HCT116 (cell line): ENCODE measurements around the gene ANKZF1. TPM values are rescaled to one million over a fixed set of nuclear protein-coding genes. Genes with fewer than 3 reads are reported as not detected.

Experiments used
- ATAC-seq: fragments of 200-7000 bp; cut with Tn5 transposase; 2 replicates; pipeline ENCODE4 v1.9.1; 2020; ENCODE audit warnings: mild to moderate bottlenecking, moderate library complexity
- BruUV-seq: library from RNA; stranded (reverse); fragments of 400-500 nt; replicated peaks from 2 replicates; lab custom pipeline; 2021; lab: Mats Ljungman, UMichigan
- CTCF ChIA-PET: fragments of 300-600 bp; sonication (Branson Sonifier 250); formaldehyde crosslinking; loops from one replicate; lab custom pipeline; 2021; ENCODE audit warnings: antibody characterized with exemption; lab: Charles Lee
- POLR2A ChIA-PET: fragments of 300-600, 350-600 bp; sonication (Branson Sonifier 250); formaldehyde crosslinking; loops from one replicate; lab custom pipeline; 2021; ENCODE audit warnings: antibody characterized with exemption; lab: Charles Lee
- RAD21 ChIA-PET, 2 experiments: fragments of 300-600 bp; sonication (Branson Sonifier 250); formaldehyde crosslinking; loops; one replicate each; lab custom pipeline; 2023; ENCODE audit warnings: low total read pairs in 2 of 2; ENCODE audit not compliant: uncharacterized antibody in 2 of 2, unreplicated experiment in 2 of 2, low non-redundant PET in 1 of 2; lab: Charles Lee
- DNase-seq: peaks from one replicate; pipeline ENCODE4 v3.0.0-alpha.2; 2010; ENCODE audit warnings: low read depth, low spot score
- H2AFZ ChIP-seq: fragments of 200-600 bp; shearing (Covaris generic), sonication (generic); 2 replicates; pipeline ENCODE4 v1.6.1; 2017; ENCODE audit warnings: low read depth, mixed run types, mixed read lengths, antibody characterized with exemption, low read length; ENCODE audit not compliant: poor library complexity, severe bottlenecking
- H3K27ac ChIP-seq: 2 replicates; pipeline ENCODE4 v1.5.1; 2012; ENCODE audit warnings: low read depth, low read length
- H3K27me3 ChIP-seq: fragments of 200-600 bp; sonication (generic); 2 replicates; pipeline ENCODE4 v1.6.1; 2016; ENCODE audit warnings: mixed run types, low read length, mixed read lengths; ENCODE audit not compliant: insufficient read depth
- H3K36me3 ChIP-seq, 2 experiments: fragments of 200-500 bp in 1 of 2; fragments of 200-600 bp in 1 of 2; sonication (Bioruptor generic) in 1 of 2; sonication (generic) in 1 of 2; 2 replicates each; pipeline versions ENCODE4 v1.5.1 to v1.6.1; 2014 to 2016; ENCODE audit warnings: low read length in 2 of 2, inconsistent platforms in 1 of 2, mixed read lengths in 1 of 2, mixed run types in 1 of 2; ENCODE audit not compliant: insufficient read depth in 2 of 2, control insufficient read depth in 1 of 2
- H3K4me1 ChIP-seq, 2 experiments: fragments of 200-600 bp in 1 of 2; sonication (generic) in 1 of 2; 2 replicates each; pipeline versions ENCODE4 v1.5.1 to v1.6.1; 2012 to 2017; ENCODE audit warnings: low read length in 2 of 2, inconsistent platforms in 1 of 2, mild to moderate bottlenecking in 1 of 2, mixed read lengths in 1 of 2, mixed run types in 1 of 2, moderate library complexity in 1 of 2; ENCODE audit not compliant: insufficient read depth in 2 of 2, control insufficient read depth in 1 of 2
- H3K4me2 ChIP-seq: fragments of 200-600 bp; sonication (generic); 2 replicates; pipeline ENCODE4 v1.6.1; 2017; ENCODE audit warnings: mixed run types, low read length, mixed read lengths
- H3K4me3 ChIP-seq, 2 experiments: fragments of 200-600 bp in 1 of 2; sonication (generic) in 1 of 2; replicated peaks in 1 of 2; 2 replicates each; pipeline ENCODE4 v1.5.1; 2011 to 2016; ENCODE audit warnings: low read length in 2 of 2, control low read depth in 1 of 2, low read depth in 1 of 2, mild to moderate bottlenecking in 1 of 2, mixed read lengths in 1 of 2, mixed run types in 1 of 2
- H3K79me2 ChIP-seq: fragments of 200-600 bp; sonication (generic); 2 replicates; pipeline ENCODE4 v1.6.1; 2017; ENCODE audit warnings: mild to moderate bottlenecking, mixed run types, low read length, moderate library complexity, mixed read lengths; ENCODE audit not compliant: insufficient read depth
- H3K9ac ChIP-seq: fragments of 200-600 bp; sonication (generic); 2 replicates; pipeline ENCODE4 v1.6.1; 2016; ENCODE audit warnings: low read length, mixed read lengths
- H3K9me2 ChIP-seq: fragments of 200-600 bp; sonication (generic), shearing (Covaris generic); 2 replicates; pipeline ENCODE4 v1.6.1; 2017; ENCODE audit warnings: mixed run types, mild to moderate bottlenecking, moderate library complexity; ENCODE audit not compliant: insufficient read depth
- H3K9me3 ChIP-seq, 2 experiments: fragments of 200-500 bp in 1 of 2; fragments of 200-600 bp in 1 of 2; sonication (Bioruptor generic) in 1 of 2; sonication (generic) in 1 of 2; 2 replicates each; pipeline ENCODE4 v1.6.1; 2014 to 2017; ENCODE audit warnings: low read length in 2 of 2, mixed read lengths in 2 of 2, inconsistent platforms in 1 of 2, low read depth in 1 of 2, mild to moderate bottlenecking in 1 of 2, mixed run types in 1 of 2, moderate library complexity in 1 of 2; ENCODE audit not compliant: control insufficient read depth in 1 of 2, insufficient read depth in 1 of 2
- H4K20me1 ChIP-seq: fragments of 200-600 bp; sonication (generic), shearing (Covaris generic); 2 replicates; pipeline ENCODE4 v1.6.1; 2017; ENCODE audit warnings: mixed run types, mild to moderate bottlenecking, moderate library complexity; ENCODE audit not compliant: insufficient read depth
- ATF3 ChIP-seq: IDR thresholded peaks from 2 replicates; pipeline ENCODE4 v1.6.1; 2012
- CBX3 ChIP-seq: IDR thresholded peaks from 2 replicates; pipeline ENCODE4 v1.6.1; 2012; ENCODE audit warnings: low read depth
- CEBPB ChIP-seq: IDR thresholded peaks from 2 replicates; pipeline ENCODE4 v1.6.1; 2012; ENCODE audit warnings: low read depth
- CTCF ChIP-seq, 3 experiments: fragments of 200-600 bp in 1 of 3; sonication (generic) in 1 of 3; IDR thresholded peaks in 2 of 3; conservative IDR thresholded peaks in 1 of 3; 2 replicates each; pipeline ENCODE4 v1.5.1; 2012 to 2017; ENCODE audit warnings: low read depth in 2 of 3, low read length in 2 of 3, antibody characterized with exemption in 1 of 3, borderline replicate concordance in 1 of 3, control low read depth in 1 of 3, mild to moderate bottlenecking in 1 of 3, mixed read lengths in 1 of 3, mixed run types in 1 of 3, moderate library complexity in 1 of 3; ENCODE audit not compliant: insufficient read depth in 1 of 3
- EZH2 ChIP-seq: fragments of 200-600 bp; sonication (generic); IDR thresholded peaks from 2 replicates; pipeline ENCODE4 v1.6.1; 2017; ENCODE audit warnings: antibody characterized with exemption, mixed run types
- EZH2phosphoT487 ChIP-seq: fragments of 200-600 bp; IDR thresholded peaks from 2 replicates; pipeline ENCODE4 v1.6.1; 2018; ENCODE audit warnings: antibody characterized with exemption, borderline replicate concordance
- JUND ChIP-seq: IDR thresholded peaks from 2 replicates; pipeline ENCODE4 v1.6.1; 2012
- MAX ChIP-seq: IDR thresholded peaks from 2 replicates; pipeline ENCODE4 v1.6.1; 2012
- POLR2AphosphoS5 ChIP-seq: IDR thresholded peaks from 2 replicates; pipeline ENCODE4 v1.6.1; 2011; ENCODE audit warnings: mild to moderate bottlenecking, low read depth, low read length, moderate library complexity
- SRF ChIP-seq: IDR thresholded peaks from 2 replicates; pipeline ENCODE4 v1.6.1; 2012; ENCODE audit warnings: low read depth
- intact Hi-C: fragments of 100-400 bp; cut with micrococcal nuclease; formaldehyde crosslinking; loops from 2 replicates; pipeline ENCODE4 v1.10.0; 2022
- total RNA-seq: library from RNA; stranded (reverse); gene quantifications from one replicate; pipeline ENCODE4 v1.2.1, GENCODE V29; 2021; ENCODE audit not compliant: unreplicated experiment

ANKZF1 gene
- total RNA-seq, 1 experiment from 2014 or later, result 64.7 TPM

- Histone ChIP-seq H3K27me3 (peaks cover 1% of the 10 kb centered on the region; the same call in 1 of the 2 replicates), H3K27ac (no peak overlapping the region), H3K4me3 (no peak overlapping the region), H3K9ac (no peak overlapping the region), H2AFZ (no peak overlapping the region), H3K4me2 (no peak overlapping the region), H4K20me1 (no peaks in the 10 kb centered on the region), H3K9me2 (no peaks in the 10 kb centered on the region), H3K4me1 (no peaks in the 10 kb centered on the region; a peak in 1 of 4 replicates), H3K36me3 (no peaks in the 10 kb centered on the region), H3K79me2 (no peaks in the 10 kb centered on the region), H3K9me3 (no peaks in the 10 kb centered on the region)
- CTCF ChIA-PET, result interaction anchor here (1.4 kb wide), 1 partner anchor 29 kb away, joined by 4 read pairs; no protein-coding TSS in a partner anchor
- RAD21 ChIA-PET, result no interaction called here
- POLR2A ChIA-PET, result no interaction called here
- TF ChIP-seq POLR2AphosphoS5 (no peak), JUND (no peak), EZH2 (no peak), CBX3 (no peak), ATF3 (no peak), CTCF (IDR thresholded peaks at IDR 0.05 in 2 of 3, conservative IDR thresholded peaks at IDR 0.05 in 1 of 3; ENCODE audit: borderline replicate concordance in 1 of 3, insufficient read depth in 1 of 3, low read depth in 2 of 3, low read length in 2 of 3) (no peak)
- intact Hi-C loops, result no loop called here
- DNase-seq (no peak), ATAC-seq (no peak)
- no TSS peak for BruUV-seq
Observed at GRCh38 chr2:219266232-219266631, 36.6 kb downstream of the ANKZF1 start.

GRCh38 chr2:219266886-219267285 lies 37.3 kb downstream of the ANKZF1 start:
- RAD21 ChIA-PET, result no interaction called here
- DNase-seq, result no peak
- Histone ChIP-seq H3K27ac (no peak overlapping the region), H3K9me3 (no peaks in the 10 kb centered on the region), H4K20me1 (no peaks in the 10 kb centered on the region), H3K79me2 (no peaks in the 10 kb centered on the region), H3K4me2 (no peak overlapping the region), H3K4me3 (no peak overlapping the region), H2AFZ (no peak overlapping the region), H3K36me3 (no peaks in the 10 kb centered on the region), H3K9ac (no peak overlapping the region), H3K4me1 (no peaks in the 10 kb centered on the region; a peak in 1 of 4 replicates), H3K9me2 (no peaks in the 10 kb centered on the region), H3K27me3 (peaks cover 3% of the 10 kb centered on the region; the same call in 1 of the 2 replicates)
- POLR2A ChIA-PET, result no interaction called here
- intact Hi-C loops, result no loop called here
- CTCF ChIA-PET, result no interaction called here
- no TSS peak for BruUV-seq
- no peak for ATAC-seq
- TF ChIP-seq EZH2phosphoT487 (no peak), CBX3 (no peak), CEBPB (no peak), SRF (no peak), CTCF (IDR thresholded peaks at IDR 0.05 in 2 of 3, conservative IDR thresholded peaks at IDR 0.05 in 1 of 3; ENCODE audit: borderline replicate concordance in 1 of 3, insufficient read depth in 1 of 3, low read depth in 2 of 3, low read length in 2 of 3) (no peak), JUND (no peak), ATF3 (no peak), MAX (no peak)
